Gastroesophageal sphincter (tissue), 3 donors: Measurements from ENCODE around the gene BEND7.

ENCODE experiments used
- CTCF ChIP-seq, 4 experiments: fragments of 200-600 bp in 2 of 4; fragments of 450-650 bp in 2 of 4; sonication (generic) in 1 of 4; IDR thresholded peaks; one replicate each; pipeline ENCODE4 v1.5.1; 2017 to 2019; ENCODE audit warnings: antibody characterized with exemption in 4 of 4, mild to moderate bottlenecking in 2 of 4, moderate library complexity in 2 of 4
- POLR2A ChIP-seq, 2 donors: fragments of 450-650 bp; IDR thresholded peaks; one replicate each; pipeline ENCODE4 v1.6.1; 2017; ENCODE audit warnings: antibody characterized with exemption in 2 of 2, mild to moderate bottlenecking in 2 of 2, moderate library complexity in 1 of 2

GRCh38 chr10:13421382-13421917 is 107.4 kb downstream of the BEND7 start:
- TF ChIP-seq POLR2A (IDR thresholded peaks at IDR 0.05) (no peak), CTCF (IDR thresholded peaks at IDR 0.05) (no peak)
